ENCODE results near the gene TUFT1. TPM values are rescaled to one million over a fixed set of nuclear protein-coding genes. Genes with fewer than 3 reads are reported as not detected.
A peak's percentile ranks its signal among the peaks of the same experiment; 100 is the strongest.
"Not testable (repeated sequence)": the region's sequence is repeated elsewhere in the genome, so short reads cannot be mapped to it uniquely, and the experiment has no call there.

TUFT1 gene
- total RNA-seq, 1 donor from 2014 or later, result 16.5 TPM

GRCh38 chr1:151579436-151580225 lies 39.5 kb downstream of the TUFT1 start:
- no peak for DNase-seq (ENCODE audit: low spot score)

GRCh38 chr1:151581451-151581850 lies 41.3 kb downstream of the TUFT1 start:
- DNase-seq (ENCODE audit: low spot score), result no peak

GRCh38 chr1:151581921-151582320 lies 41.8 kb downstream of the TUFT1 start:
- DNase-seq (ENCODE audit: low spot score), result no peak

- DNase-seq (ENCODE audit: low spot score), result no peak
Measured at GRCh38 chr1:151583796-151584195, 43.7 kb downstream of the TUFT1 start.

DNA sequence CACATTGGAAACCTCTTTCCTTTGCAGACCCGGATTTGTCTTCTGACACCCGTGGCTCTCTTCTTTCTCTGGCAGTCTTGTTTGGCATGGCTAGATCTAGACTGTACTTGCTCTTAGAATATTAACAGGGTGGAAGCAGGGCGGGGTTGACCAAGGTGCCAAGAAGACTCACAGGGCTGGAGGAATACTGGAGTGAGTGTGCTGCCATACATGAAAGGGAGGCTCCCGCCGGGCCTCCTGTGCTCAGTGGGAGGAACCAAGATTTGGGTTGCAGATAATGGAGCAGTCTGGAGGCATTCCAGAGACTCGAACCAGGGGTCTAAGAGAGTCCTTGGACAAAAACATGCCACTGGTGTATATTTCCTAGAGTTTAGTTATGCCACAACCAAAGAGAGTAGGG lies 44.2 kb downstream of the TUFT1 start:
- DNase-seq (ENCODE audit: low spot score), result peak; percentile 14

DNA sequence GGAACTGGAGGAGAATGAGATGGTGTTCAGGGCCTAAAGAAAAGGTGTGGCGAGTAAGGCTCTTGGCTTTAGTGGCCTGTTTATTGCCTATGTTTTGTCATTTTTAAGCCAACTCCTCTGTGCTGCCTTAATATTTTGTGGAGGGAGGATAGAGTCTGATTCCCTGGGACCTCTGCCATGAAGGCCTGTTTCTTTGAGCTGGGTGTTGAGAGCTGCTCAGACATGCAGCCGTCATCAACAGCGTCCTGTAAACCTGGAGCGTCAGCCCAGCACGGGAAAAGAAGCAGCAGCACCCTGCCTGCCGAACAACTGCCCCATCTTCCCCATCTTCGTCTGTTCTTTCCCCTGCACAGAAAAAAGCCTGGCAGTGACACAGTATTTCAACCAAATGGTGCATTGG lies 44.7 kb downstream of the TUFT1 start:
- no peak for DNase-seq (ENCODE audit: low spot score)

GRCh38 chr1:151585622-151586021 lies 45.5 kb downstream of the TUFT1 start:
- DNase-seq (ENCODE audit: low spot score), result no peak

DNA sequence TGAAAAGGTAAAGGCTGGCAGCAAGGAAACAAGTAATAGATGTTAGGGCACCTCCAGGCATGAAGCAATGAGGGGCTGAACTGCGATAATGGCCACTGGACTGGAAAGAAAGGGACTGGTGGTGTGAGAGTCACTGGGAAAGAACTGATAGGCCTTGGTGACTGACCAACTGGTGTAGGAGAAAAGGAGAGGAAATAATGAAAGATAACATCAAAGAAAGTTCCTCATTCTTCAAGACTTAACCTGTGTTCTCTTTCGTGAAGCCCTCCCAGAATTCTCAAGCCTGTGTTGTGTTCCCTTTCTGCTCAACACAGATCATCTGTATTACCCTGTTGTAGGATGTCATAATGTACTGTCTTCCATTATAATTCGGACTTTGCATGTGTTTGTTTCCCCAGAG lies 50.9 kb downstream of the TUFT1 start:
- no peak for DNase-seq (ENCODE audit: low spot score)

DNA sequence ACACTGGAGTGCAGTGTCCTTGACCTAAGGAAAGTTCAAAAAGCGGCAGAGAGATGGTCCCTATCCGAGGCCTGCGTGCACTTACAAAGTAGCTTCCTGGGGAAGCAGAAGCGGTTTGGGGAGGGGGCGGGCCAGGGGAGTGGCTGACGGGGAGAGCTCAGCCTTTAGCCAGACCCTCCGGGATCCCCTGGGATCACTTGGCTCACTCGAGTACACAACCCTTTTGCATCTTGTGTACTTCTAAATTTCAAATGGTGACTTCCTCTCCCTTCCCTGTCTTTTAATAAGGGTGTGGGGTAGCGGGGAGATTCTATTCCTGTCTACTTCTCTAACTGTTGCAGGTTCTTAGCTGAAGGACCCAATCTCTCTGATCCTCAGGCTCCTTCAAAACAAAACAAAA lies 53.6 kb downstream of the TUFT1 start:
- DNase-seq (ENCODE audit: low spot score), result no peak

GRCh38 chr1:151594143-151594625 lies 54.1 kb downstream of the TUFT1 start:
- DNase-seq (ENCODE audit: low spot score), result peak; percentile 86

GRCh38 chr1:151596166-151596953 lies 56.3 kb downstream of the TUFT1 start:
- peak; percentile 56 for DNase-seq (ENCODE audit: low spot score)

DNA sequence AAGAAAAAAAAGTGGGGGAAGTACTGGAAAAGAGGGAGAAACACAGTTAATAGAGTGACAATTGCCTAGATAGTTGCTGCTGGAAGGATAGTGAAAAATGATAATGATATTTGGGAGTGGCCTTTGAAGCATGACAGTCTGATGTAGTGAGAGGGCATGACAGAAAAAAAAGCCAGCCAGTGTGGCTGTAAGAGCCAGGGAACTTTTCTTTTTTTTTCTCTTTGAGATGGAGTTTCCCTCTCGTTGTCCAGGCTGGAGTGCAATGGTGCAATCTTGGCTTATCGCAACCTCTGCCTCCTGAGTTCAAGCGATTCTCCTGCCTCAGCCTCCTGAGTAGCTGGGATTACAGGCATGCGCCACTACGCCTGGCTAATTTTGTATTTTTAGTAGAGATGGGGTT lies 62.4 kb downstream of the TUFT1 start:
- not testable (repeated sequence) for DNase-seq (ENCODE audit: low spot score)

GRCh38 chr1:151604291-151604690 lies 64.2 kb downstream of the TUFT1 start:
- no peak for DNase-seq (ENCODE audit: low spot score)

DNA sequence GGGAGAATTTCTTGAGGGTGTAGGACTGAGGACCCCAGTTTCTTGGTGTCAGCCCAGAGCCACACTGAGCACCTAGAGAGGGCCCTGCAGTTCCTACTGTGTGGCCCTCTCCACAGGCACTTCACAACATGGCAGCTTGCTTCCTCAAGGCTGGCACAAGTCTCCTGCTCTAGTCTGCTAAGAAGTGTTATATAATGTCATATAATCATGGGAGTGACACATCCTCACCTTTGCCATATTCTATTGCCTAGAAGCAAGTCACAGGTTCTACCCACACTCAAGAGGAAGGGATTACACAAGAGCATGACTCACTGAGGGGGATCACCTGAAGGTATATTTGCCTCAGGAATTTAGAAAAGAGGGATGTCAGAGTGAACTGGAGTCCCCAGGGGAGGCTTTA lies 66.3 kb downstream of the TUFT1 start:
- DNase-seq (ENCODE audit: low spot score), result peak; percentile 31

- peak; percentile 67 for DNase-seq (ENCODE audit: low spot score)
Measured at GRCh38 chr1:151606857-151607256, 66.7 kb downstream of the TUFT1 start.

DNA sequence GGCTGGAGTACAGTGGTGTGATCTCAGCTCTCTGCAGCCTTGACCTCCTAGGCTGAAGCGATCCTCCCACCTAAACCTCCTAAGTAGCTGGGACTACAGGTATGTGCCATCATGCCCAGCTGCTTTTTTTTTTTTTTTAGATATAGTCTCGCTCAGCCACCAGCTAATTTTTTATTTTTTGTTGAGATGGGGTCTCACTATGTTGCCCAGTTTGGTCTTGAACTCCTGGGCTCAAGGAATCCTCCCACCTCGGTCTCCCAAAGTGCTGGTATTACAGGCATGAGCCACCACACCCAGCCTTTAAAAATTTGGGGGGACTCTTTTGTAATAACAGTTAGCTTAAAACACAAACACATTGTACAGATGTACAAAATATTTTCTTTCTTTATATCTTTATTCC lies 70.0 kb downstream of the TUFT1 start:
- no peak for DNase-seq (ENCODE audit: low spot score)

- DNase-seq (ENCODE audit: low spot score), result peak; percentile 51
Measured at GRCh38 chr1:151611288-151611790, 71.2 kb downstream of the TUFT1 start.

GRCh38 chr1:151611832-151612500 lies 71.9 kb downstream of the TUFT1 start, which contains the start of gene SNX27:
Gene SNX27 (plus strand): TSS chr1:151612050. CDS start chr1:151612202, 152 bp downstream.
- peak; percentile 95 for DNase-seq (ENCODE audit: low spot score)

- DNase-seq (ENCODE audit: low spot score), result no peak
Measured at GRCh38 chr1:151612501-151613281, 72.6 kb downstream of the TUFT1 start.

- no peak for DNase-seq (ENCODE audit: low spot score)
Measured at GRCh38 chr1:151613282-151613780, 73.2 kb downstream of the TUFT1 start.

Measured in mucosa of gallbladder (tissue), 1 donor.